Panc1 (cell line): ENCODE results near the gene CHRM1.

ENCODE experiments used
- CTCF ChIP-seq: fragments of 450-650 bp; IDR thresholded peaks from 2 replicates; pipeline ENCODE4 v1.5.1; 2017; ENCODE audit warnings: mild to moderate bottlenecking
- TCF7L2 ChIP-seq: IDR thresholded peaks from 2 replicates; pipeline ENCODE4 v1.6.1; 2011; ENCODE audit warnings: mild to moderate bottlenecking, low read depth, low read length, inconsistent platforms

GRCh38 chr11:62953811-62954210 is 32.6 kb upstream of the CHRM1 start:
- TF ChIP-seq CTCF (no peak), TCF7L2 (no peak)
